Medulla oblongata (tissue), 1 donor: Measurements from ENCODE around the gene NUP210.
"Not testable (repeated sequence)": the region's sequence is repeated elsewhere in the genome, so short reads cannot be mapped to it uniquely, and the experiment has no call there.

ENCODE experiments used
- DNase-seq: peaks from one replicate; pipeline ENCODE4 v3.0.0-alpha.2; 2015; ENCODE audit errors: extremely low spot score

Gene NUP210

GRCh38 chr3:13429631-13430291 is 9.6 kb upstream of the NUP210 start:
- DNase-seq = no peak

GRCh38 chr3:13428678-13429077 is 8.6 kb upstream of the NUP210 start:
- DNase-seq = not testable (repeated sequence)

GRCh38 chr3:13427662-13428603 is 7.8 kb upstream of the NUP210 start:
- DNase-seq = no peak

- DNase-seq = no peak
These were observed 6.5 kb upstream of the NUP210 start for GRCh38 chr3:13426591-13426990.

- no peak for DNase-seq
These were observed 5.6 kb upstream of the NUP210 start for GRCh38 chr3:13425689-13426088.

- no peak for DNase-seq
These were observed 4.9 kb upstream of the NUP210 start for GRCh38 chr3:13424865-13425617.

- DNase-seq = no peak
These were observed 4.2 kb upstream of the NUP210 start for GRCh38 chr3:13424141-13424844.

GRCh38 chr3:13420831-13421765 is 976 bp upstream of the NUP210 start:
- DNase-seq = no peak

GRCh38 chr3:13419505-13420044 is 547 bp downstream of the NUP210 start:
- DNase-seq = peak; percentile 48

- no peak for DNase-seq
These were observed 2.8 kb downstream of the NUP210 start for GRCh38 chr3:13417166-13417947.

GRCh38 chr3:13415997-13416793 is 3.9 kb downstream of the NUP210 start:
- no peak for DNase-seq

GRCh38 chr3:13415236-13415986 is 4.7 kb downstream of the NUP210 start:
- DNase-seq = no peak

GRCh38 chr3:13414040-13414729 is 5.9 kb downstream of the NUP210 start:
- DNase-seq = peak; percentile 70

- peak; percentile 36 for DNase-seq
These were observed 8.8 kb downstream of the NUP210 start for GRCh38 chr3:13411186-13411860.

- no peak for DNase-seq
These were observed 11.2 kb downstream of the NUP210 start for GRCh38 chr3:13408890-13409289.

- DNase-seq = no peak
These were observed 12.2 kb downstream of the NUP210 start for GRCh38 chr3:13407926-13408325.

GRCh38 chr3:13407475-13407874 is 12.6 kb downstream of the NUP210 start:
- no peak for DNase-seq
